GM21825 (cell line): ENCODE results near the gene TK2.
"Not testable (repeated sequence)": the region's sequence is repeated elsewhere in the genome, so short reads cannot be mapped to it uniquely, and the experiment has no call there.

Source experiments
- ATAC-seq: cut with Tn5 transposase; IDR thresholded peaks from one replicate; pipeline ENCODE4 v1.9.1; 2021; ENCODE audit warnings: mild to moderate bottlenecking, moderate library complexity; ENCODE audit not compliant: unreplicated experiment

Gene TK2

GRCh38 chr16:66508248-66508913 lies 41.5 kb downstream of the TK2 start:
- ATAC-seq: no peak

DNA sequence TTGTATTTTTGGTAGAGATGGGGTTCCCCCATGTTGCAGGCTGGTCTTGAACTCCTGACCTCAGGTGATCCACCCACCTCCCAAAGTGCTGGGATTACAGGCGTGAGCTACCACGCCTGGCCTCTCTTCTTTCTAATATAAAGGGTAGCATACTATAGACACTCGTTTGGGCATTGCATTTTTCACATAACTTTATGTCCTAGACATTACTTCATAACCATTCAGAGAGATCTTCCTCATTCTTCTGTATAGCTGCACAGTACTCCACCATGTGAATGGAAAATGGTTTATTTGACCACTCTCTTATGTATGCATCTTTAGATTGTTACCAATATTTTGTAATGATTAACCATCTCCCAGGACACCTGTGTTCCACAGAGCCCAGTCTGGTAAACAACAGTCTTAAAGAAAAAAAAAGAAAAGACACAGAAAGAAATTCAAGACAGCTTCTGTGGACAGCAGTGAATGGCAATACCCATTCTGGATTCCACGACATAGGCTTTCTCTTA lies 42.1 kb downstream of the TK2 start:
- no peak for ATAC-seq

DNA sequence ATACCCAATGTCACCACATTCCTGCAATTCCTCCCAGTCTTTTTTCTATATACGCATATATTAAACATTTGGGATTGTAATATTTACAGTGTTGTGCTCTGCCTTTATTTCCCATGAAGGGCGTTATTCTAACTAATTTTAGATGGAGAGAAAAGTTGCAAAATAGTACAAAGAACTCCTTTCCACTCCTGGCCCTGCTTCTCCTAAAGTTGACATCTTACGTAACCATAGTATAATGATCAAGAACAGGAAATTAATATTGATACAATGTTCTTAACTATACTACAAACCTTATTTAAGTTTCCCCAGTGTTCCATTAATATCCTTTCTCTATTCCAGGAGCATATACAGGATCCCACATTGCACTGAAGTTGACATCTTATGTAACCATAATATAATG lies 46.3 kb downstream of the TK2 start:
- no peak for ATAC-seq

DNA sequence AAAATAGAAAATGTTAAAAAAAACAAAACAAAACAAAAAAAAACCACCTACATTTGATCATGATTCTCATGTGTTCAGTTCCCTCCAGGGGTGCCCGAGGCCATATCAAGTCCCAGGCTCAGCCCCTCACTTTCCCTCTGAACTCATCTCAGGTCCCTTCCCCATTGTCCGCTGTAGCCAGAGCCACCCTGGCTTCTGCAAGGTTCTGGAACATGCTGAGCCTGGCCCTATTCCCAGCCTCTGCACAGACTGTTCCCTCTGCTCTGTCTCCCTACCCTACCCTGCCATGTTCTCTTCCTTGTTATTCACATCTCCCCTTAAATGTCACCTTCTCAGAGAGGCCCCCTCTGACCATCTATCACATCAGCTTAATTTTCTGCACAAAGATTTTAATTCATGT lies 46.9 kb downstream of the TK2 start:
- no peak for ATAC-seq

- no peak for ATAC-seq
Observed at GRCh38 chr16:66502020-66502913, 47.7 kb downstream of the TK2 start.

DNA sequence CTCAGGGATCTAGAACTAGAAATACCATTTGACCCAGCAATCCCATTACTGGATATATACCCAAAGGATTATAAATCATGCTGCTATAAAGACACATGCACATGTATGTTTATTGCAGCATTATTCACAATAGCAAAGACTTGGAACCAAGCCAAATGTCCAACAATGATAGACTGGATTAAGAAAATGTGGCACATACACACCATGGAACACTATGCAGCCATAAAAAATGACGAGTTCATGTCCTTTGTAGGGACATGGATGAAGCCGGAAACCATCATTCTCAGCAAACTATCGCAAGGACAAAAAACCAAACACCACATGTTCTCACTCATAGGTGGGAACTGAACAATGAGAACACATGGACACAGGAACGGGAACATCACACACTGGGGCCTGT lies 48.4 kb downstream of the TK2 start:
- ATAC-seq: not testable (repeated sequence)

DNA sequence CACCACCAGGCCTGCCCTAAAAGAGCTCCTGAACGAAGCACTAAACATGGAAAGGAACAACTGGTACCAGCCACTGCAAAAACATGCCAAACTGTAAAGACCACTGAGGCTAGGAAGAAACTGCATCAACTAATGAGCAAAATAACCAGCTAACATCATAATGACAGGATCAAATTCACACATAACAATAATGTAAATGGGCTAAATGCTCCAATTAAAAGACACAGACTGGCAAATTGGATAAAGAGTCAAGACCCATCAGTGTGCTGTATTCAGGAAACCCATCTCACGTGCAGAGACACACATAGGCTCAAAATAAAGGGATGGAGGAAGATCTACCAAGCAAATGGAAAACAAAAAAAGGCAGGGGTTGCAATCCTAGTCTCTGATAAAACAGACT lies 52.0 kb downstream of the TK2 start:
- not testable (repeated sequence) for ATAC-seq

DNA sequence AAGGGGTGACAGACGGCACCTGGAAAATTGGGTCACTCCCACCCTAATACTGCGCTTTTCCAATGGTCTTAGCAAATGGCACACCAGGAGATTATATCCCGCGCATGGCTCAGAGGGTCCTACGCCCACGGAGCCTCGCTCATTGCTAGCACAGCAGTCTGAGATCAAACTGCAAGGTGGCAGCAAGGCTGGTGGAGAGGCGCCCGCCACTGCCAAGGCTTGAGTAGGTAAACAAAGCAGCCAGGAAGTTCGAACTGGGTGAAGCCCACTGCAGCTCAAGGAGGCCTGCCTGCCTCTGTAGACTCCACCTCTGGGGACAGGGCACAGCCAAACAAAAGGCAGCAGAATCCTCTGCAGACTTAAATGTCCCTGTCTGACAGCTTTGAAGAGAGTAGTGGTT lies 53.7 kb downstream of the TK2 start:
- ATAC-seq: not testable (repeated sequence)

DNA sequence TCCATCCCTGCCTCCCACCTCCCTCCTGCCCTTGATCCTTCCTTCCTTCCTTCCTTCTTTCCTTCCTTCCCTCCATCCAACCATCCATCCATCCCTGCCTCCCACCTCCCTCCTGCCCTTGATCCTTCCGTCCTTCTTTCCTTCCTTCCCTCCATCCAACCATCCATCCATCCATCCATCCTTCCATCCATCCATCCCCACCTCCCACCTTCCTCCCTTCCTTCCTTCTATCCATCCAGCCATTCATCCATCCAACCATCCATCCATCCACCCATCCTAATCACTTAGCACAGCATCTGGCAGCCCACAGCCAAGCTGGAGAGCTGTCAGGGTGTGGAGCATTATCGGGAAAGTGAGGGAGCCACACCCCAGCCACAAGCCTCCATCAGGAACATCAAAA lies 54.5 kb downstream of the TK2 start:
- no peak for ATAC-seq

DNA sequence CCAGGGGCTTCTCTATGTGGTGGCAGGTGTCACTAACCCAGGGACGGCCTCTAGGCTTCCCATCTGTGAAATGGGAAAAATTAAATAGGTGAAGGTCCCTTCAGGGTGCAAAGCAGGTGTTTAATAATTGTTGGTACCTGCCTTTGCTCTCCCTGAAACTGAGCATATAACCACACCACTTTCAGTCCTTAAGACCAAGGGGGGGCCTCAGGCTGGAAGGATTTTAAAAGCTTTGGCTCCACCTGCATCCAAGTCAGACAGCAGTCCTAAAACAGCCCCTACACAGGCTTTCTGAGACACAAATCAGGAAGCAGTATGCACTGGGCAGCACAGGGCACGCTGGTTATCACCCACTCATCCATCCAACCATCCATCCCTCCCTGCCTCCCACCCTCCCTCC lies 55.0 kb downstream of the TK2 start:
- no peak for ATAC-seq

- no peak for ATAC-seq
Observed at GRCh38 chr16:66493490-66494401, 56.2 kb downstream of the TK2 start.

DNA sequence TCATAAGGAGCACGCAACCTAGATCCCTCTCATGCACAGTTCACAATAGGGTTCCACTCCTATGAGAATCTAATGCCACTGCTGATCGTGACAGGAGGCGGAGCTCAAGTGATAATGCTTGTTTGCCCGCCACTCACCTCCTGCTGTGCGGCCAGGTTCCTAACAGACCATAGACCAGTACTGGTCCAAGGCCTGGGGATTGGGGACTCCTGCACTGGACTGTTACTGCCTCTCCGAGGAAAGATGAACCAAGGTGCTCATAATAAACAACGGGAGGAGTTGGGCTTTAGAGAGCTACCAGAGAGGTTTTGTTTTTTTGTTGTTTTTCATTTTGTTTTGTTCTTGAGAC lies 58.2 kb downstream of the TK2 start:
- no peak for ATAC-seq

- ATAC-seq: no peak
Observed at GRCh38 chr16:66490774-66491715, 58.9 kb downstream of the TK2 start.

- ATAC-seq: no peak
Observed at GRCh38 chr16:66489818-66490217, 60.1 kb downstream of the TK2 start.

GRCh38 chr16:66489385-66489784 lies 60.5 kb downstream of the TK2 start:
- no peak for ATAC-seq

DNA sequence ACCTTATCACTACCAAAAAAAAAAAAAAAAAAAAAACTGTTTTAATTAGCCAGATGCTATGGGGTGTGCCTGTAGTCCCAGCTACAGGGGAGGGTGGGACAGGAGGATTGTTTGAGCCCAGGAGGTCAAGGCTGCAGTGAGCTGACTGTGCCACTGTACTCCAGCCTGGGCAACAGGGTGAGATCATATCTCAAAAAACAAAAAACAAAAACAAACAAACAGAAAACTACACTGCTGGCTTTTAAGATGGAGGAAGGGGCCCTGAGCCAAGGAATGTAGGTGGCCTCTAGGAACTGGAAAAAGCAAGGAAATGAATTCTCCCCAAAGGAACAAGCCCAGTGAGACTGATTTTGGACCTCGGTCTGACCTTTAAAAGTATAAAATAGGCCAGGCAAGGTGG lies 61.4 kb downstream of the TK2 start:
- ATAC-seq: no peak

- no peak for ATAC-seq
Observed at GRCh38 chr16:66487580-66488275, 62.2 kb downstream of the TK2 start.

DNA sequence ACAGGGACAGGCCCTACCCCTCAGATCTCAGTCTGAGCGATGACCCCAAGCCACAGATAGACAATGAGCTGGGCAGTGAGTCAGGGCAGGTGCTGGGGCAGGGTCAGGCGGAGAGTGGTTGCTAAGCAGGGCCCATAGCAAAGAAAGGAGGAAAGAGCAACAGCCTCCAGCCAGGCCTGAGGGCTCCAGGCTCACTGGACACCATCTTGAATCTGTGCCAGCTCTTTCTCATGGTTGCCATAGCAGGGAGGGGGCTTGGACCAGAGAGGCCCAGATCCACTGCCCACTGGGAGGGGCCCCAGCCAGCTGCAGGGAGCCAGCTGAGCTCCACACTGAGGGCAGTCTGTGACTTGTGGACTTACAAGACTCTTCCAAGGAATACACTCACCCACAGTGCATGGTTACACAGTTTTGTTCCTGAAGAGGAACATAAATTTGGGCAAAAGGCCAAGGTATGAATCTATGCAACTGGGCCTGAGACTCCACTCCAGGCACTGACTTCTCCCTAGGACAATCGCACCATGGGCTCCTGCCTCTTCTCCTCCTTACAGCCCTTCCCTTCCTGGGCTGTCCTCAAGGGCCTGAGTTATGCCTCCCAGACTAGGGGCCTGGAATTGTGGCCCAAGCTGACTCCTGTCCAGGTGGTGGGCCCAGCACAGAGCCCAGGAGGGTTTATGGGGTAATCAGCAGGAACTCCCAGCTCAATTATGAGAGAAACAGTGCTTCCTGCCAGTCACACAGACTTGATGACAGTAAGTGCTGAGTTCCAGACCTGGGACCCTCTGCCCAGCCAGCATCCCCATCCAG lies 62.9 kb downstream of the TK2 start:
- ATAC-seq: no peak
